Breast epithelium (tissue), 4 donors: ENCODE results near the gene HECTD4. TPM values are rescaled to one million over a fixed set of nuclear protein-coding genes. Genes with fewer than 3 reads are reported as not detected.

Experiments
- DNase-seq, 2 donors: peaks; one replicate each; pipeline ENCODE4 v3.0.0-alpha.2; 2019; ENCODE audit warnings: low spot score in 2 of 2
- H3K27ac ChIP-seq, 2 donors: fragments of 200-600 bp; sonication (generic) in 1 of 2; one replicate each; pipeline ENCODE4 v1.5.1; 2016 to 2019; ENCODE audit warnings: mild to moderate bottlenecking in 1 of 2
- H3K27me3 ChIP-seq, 2 donors: fragments of 200-600 bp; sonication (generic) in 1 of 2; one replicate each; pipeline versions ENCODE4 v1.5.1 to v1.6.0; 2017 to 2019; ENCODE audit warnings: control low read depth in 1 of 2, mild to moderate bottlenecking in 1 of 2
- H3K36me3 ChIP-seq: fragments of 200-600 bp; one replicate; pipeline ENCODE4 v1.5.1; 2019
- H3K4me1 ChIP-seq, 2 donors: fragments of 200-600 bp; sonication (generic); one replicate each; pipeline ENCODE4 v1.5.1; 2016 to 2019; ENCODE audit warnings: control low read depth in 1 of 2
- H3K4me3 ChIP-seq, 3 donors: fragments of 200-600 bp; sonication (generic); 1 replicate in 2 of 3; 2 replicates in 1 of 3; pipeline ENCODE4 v1.5.1; 2016 to 2019; ENCODE audit warnings: mild to moderate bottlenecking in 3 of 3, moderate library complexity in 2 of 3
- H3K9me3 ChIP-seq, 2 donors: fragments of 200-600 bp; sonication (generic) in 1 of 2; one replicate each; pipeline ENCODE4 v1.5.1; 2016 to 2019; ENCODE audit warnings: control low read depth in 1 of 2
- POLR2A ChIP-seq: fragments of 450-650 bp; IDR thresholded peaks from one replicate; pipeline ENCODE4 v1.6.1; 2016; ENCODE audit warnings: antibody characterized with exemption, mild to moderate bottlenecking, moderate library complexity
- POLR2AphosphoS5 ChIP-seq, 3 donors: sonication (generic); formaldehyde crosslinking; IDR thresholded peaks; one replicate each; pipeline ENCODE4 v1.6.1; 2017; ENCODE audit warnings: antibody characterized with exemption in 3 of 3
- intact Hi-C: fragments of 100-400 bp; cut with DNase I; formaldehyde crosslinking; loops from one replicate; pipeline ENCODE4 v1.15.1; 2023; ENCODE audit warnings: low total_unique reads
- total RNA-seq, 3 donors: library from RNA; depleted of rRNA; stranded (reverse); fragments of >200 nt; gene quantifications; one replicate each; pipeline ENCODE4 v1.1.0, GENCODE V29; 2016
- TF ChIP-seq, protein P1 (sequence below), 3 donors: fragments of 450-650 bp; IDR thresholded peaks; one replicate each; pipeline ENCODE4 v1.5.1; 2016 to 2017; ENCODE audit warnings: antibody characterized with exemption in 3 of 3, mild to moderate bottlenecking in 3 of 3, moderate library complexity in 3 of 3

HECTD4 gene, protein sequence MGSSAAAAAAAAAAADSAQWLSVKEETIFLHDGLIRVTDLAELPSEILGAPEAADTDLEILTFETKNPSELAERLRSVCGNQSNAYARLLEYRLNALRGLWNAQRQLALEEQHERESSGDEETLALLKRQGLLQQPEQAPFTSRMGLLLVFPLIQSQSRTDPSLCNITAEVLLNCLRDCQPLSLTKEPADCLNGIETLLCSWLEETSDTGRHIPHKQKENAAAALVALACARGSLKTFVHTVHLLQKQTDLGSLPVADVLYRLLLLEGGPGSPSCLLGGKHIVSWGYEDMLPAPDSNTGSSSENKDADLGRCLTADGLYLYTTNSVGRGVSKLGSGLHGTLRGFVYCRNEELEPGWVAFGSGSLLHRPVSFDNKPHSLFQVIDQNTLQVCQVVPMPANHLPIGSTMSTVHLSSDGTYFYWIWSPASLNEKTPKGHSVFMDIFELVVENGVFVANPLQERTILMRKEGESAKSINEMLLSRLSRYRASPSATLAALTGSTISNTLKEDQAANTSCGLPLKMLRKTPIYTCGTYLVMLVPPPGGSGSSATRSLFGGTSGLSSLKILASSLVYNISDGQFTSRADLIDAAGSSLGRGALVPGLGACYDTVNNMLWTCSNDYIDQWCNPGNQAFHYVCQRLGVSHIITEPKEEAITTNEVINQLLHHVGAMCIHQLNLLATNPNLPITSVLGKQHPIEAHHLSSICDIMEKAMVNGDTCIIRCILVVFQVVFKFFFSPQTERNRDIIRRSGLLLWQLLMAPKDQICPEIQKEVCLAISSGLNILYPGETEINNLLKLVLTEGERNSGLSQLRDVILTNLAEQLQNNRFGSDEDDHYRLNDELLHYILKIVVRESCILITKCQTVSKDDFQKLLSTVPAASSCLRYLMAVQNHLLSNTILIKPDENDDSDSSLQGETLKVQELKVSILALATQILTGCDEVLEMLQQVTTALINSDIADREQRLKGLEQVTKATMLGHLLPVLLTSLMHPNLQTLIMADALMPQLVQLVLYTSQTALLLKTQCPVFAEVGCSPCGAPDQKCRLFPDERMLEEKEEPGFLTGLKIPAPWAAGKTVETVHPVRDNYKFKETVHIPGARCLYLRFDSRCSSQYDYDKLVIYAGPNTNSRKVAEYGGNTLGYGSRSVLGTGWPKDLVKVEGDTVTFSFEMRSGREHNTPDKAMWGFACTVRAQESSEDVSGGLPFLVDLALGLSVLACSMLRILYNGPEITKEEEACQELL (N-terminal part only)
- total RNA-seq, result 10 to 100 TPM; 37.6 to 57.4 (median 49.5) TPM

DNA sequence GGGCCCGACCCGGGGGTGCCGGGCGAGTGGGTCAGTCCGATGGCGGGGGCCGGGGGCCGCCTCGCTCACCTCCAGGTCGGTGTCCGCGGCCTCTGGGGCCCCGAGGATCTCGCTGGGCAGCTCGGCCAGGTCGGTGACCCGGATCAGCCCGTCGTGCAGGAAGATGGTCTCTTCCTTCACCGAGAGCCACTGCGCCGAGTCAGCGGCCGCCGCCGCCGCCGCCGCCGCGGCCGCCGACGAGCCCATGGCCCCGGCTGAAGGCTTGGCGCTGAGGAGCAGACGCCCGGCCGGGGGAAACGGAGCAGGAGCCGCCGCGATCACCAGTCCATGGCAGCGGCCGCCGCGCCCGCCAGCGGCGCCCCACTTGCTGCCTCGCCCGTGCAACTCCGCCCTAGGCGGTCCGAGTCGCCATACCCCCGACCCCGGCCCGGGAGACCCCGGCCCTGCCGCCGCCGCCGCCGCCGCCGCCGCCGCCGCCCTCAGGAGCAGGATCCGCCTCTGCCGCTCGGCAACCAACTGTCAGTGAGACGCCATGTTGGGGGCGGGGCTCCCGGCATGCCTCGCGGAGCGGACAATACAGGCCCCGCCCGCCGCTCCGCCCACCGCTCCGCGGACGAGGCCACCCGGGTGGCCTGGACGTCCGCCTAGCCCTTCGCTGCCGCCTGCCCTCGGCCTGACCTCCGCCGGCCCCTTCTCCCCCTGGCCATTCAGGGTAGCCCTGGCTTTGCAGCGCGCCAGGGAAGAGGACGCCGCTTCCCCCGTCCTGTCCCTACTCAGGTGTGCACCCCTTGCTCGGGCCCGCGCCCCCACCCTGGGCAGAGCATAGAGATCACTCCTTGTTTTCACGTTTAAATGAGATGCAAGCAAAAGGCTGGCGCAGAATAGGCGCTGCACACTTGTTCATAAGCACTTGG lies at the start of gene HECTD4:
Gene HECTD4, minus strand, starts transcription at position 549 of the 914 bp plus-strand sequence. Its CDS starts 303 bp downstream, at position 246.
- Histone ChIP-seq H3K4me1 (peaks cover 0 to 13% of the 10 kb centered on the region in 2 donors), H3K4me3 (peak within 1 kb of the TSS; percentile 92 to 99 (median 96)), H3K27ac (peak within 1 kb of the TSS; percentile 86 to 92), H3K9me3 (no peaks in the 10 kb centered on the region), H3K36me3 (no peaks in the 10 kb centered on the region), H3K27me3 (no peaks in the 10 kb centered on the region)
- TF ChIP-seq POLR2AphosphoS5 (IDR thresholded peaks at IDR 0.05) (peak; percentile 30 to 55 (median 38)), POLR2A (peak; percentile 73)
- TF ChIP-seq, protein P1, sequence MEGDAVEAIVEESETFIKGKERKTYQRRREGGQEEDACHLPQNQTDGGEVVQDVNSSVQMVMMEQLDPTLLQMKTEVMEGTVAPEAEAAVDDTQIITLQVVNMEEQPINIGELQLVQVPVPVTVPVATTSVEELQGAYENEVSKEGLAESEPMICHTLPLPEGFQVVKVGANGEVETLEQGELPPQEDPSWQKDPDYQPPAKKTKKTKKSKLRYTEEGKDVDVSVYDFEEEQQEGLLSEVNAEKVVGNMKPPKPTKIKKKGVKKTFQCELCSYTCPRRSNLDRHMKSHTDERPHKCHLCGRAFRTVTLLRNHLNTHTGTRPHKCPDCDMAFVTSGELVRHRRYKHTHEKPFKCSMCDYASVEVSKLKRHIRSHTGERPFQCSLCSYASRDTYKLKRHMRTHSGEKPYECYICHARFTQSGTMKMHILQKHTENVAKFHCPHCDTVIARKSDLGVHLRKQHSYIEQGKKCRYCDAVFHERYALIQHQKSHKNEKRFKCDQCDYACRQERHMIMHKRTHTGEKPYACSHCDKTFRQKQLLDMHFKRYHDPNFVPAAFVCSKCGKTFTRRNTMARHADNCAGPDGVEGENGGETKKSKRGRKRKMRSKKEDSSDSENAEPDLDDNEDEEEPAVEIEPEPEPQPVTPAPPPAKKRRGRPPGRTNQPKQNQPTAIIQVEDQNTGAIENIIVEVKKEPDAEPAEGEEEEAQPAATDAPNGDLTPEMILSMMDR (IDR thresholded peaks at IDR 0.05), result no peak
- intact Hi-C loops, result no loop called here
- peak; percentile 86 to 92 for DNase-seq

DNA sequence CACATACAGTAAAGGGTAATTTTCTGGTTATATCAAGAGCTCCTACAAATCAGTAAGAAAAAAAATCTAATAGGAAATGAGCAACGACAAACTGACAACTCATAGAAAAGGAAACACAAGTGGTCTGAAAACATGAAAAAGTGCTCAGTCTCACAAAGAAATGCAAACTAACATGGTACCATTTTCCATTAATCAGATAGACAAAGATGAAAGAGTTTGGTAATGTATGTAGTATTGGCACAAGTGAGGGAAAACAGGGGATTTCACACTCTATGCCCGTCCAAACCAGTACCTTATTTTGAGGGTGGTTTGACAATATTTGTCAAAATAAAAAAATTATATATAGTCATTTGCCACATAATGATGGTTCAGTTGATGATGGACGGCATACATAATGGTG lies 49.7 kb upstream of the HECTD4 start:
- H3K36me3 ChIP-seq, result no peaks in the 10 kb centered on the region
- no peak overlapping the region for H3K4me3 ChIP-seq
- no peak overlapping the region for H3K27ac ChIP-seq
- no peak for TF ChIP-seq POLR2AphosphoS5 (IDR thresholded peaks at IDR 0.05)
- TF ChIP-seq POLR2A, result no peak
- H3K27me3 ChIP-seq, result no peaks in the 10 kb centered on the region
- intact Hi-C loops, result no loop called here
- no peaks in the 10 kb centered on the region for H3K4me1 ChIP-seq
- DNase-seq, result no peak
- H3K9me3 ChIP-seq, result no peaks in the 10 kb centered on the region

DNA sequence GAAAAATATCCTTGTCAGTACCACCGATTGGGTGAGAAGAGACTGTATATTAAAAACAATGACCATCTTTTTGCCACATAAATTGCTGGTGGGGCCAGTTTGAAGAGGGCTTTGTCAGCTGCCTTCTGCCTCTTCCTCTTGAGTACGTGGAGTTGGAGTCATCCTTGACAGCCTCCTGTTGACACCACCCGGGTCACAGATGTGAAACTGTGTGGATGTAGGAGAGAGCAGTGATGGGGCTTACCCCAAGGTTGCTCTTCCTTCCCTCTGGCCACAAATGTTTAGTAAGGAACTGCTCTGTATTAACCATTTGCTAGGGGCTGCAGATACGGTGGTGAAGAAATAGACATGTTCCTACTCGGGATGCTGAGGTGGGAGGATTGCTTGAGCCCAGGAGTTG lies 48.7 kb upstream of the HECTD4 start:
- intact Hi-C loops, result no loop called here
- Histone ChIP-seq H3K4me3 (no peak overlapping the region), H3K27ac (no peak overlapping the region), H3K9me3 (no peaks in the 10 kb centered on the region), H3K27me3 (no peaks in the 10 kb centered on the region), H3K4me1 (no peaks in the 10 kb centered on the region), H3K36me3 (no peaks in the 10 kb centered on the region)
- TF ChIP-seq, protein P1 (IDR thresholded peaks at IDR 0.05), result no peak
- no peak for TF ChIP-seq POLR2AphosphoS5 (IDR thresholded peaks at IDR 0.05)
- TF ChIP-seq POLR2A, result no peak
- no peak for DNase-seq

DNA sequence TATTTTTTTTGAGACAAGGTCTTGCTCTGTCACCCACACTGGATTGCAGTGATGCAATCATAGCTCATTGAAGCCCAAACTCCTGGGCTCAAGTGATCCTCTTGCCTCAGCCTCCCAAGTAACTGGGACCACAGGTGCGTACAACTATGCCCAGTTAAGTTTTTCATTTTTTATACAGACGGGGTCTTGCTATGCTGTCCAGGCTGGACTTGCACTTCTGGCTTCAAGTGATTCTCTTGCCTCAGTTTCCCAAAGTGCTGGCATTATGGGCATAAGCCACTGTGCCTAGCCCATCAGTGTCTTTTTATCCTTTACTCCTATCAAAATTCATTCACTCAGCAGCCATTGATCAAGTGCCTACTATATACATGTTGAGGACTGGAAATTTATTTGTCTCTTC lies 45.5 kb upstream of the HECTD4 start:
- Histone ChIP-seq H3K27ac (no peak overlapping the region), H3K36me3 (no peaks in the 10 kb centered on the region), H3K9me3 (no peaks in the 10 kb centered on the region), H3K4me1 (no peaks in the 10 kb centered on the region), H3K27me3 (no peaks in the 10 kb centered on the region), H3K4me3 (no peak overlapping the region)
- DNase-seq, result no peak
- intact Hi-C loops, result no loop called here
- TF ChIP-seq, protein P1 (IDR thresholded peaks at IDR 0.05), result no peak
- TF ChIP-seq POLR2AphosphoS5 (IDR thresholded peaks at IDR 0.05) (no peak), POLR2A (no peak)
